Gastroesophageal sphincter (tissue), 3 donors: ENCODE results near the gene SYPL1.

Experiments used
- POLR2A ChIP-seq, 2 donors: fragments of 450-650 bp; IDR thresholded peaks; one replicate each; pipeline ENCODE4 v1.6.1; 2017; ENCODE audit warnings: antibody characterized with exemption in 2 of 2, mild to moderate bottlenecking in 2 of 2, moderate library complexity in 1 of 2
- TF ChIP-seq, protein P1 (sequence below), 4 experiments: fragments of 200-600 bp in 2 of 4; fragments of 450-650 bp in 2 of 4; sonication (generic) in 1 of 4; IDR thresholded peaks; one replicate each; pipeline ENCODE4 v1.5.1; 2017 to 2019; ENCODE audit warnings: antibody characterized with exemption in 4 of 4, mild to moderate bottlenecking in 2 of 4, moderate library complexity in 2 of 4

DNA sequence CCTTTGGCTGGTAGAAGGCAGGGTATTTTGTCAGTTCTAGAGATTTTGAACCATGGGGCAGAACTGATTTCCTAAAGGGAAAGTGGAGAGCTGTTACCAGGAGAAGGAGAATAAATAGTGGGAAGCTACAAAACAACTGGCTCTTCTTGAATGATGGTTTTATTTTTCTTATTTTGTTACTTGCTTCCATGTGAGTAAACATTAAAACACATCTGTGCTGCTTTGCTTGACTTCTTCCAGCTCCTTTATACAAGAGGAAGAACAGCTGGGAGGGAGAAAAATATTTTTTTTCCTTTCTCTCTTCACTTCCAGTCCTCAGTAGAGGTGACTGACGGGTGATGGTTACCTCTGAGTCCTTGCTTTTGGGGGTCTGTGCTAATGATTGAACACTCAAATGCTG is 30.0 kb upstream of the SYPL1 start:
- TF ChIP-seq POLR2A (IDR thresholded peaks at IDR 0.05), result no peak
- TF ChIP-seq, protein P1, sequence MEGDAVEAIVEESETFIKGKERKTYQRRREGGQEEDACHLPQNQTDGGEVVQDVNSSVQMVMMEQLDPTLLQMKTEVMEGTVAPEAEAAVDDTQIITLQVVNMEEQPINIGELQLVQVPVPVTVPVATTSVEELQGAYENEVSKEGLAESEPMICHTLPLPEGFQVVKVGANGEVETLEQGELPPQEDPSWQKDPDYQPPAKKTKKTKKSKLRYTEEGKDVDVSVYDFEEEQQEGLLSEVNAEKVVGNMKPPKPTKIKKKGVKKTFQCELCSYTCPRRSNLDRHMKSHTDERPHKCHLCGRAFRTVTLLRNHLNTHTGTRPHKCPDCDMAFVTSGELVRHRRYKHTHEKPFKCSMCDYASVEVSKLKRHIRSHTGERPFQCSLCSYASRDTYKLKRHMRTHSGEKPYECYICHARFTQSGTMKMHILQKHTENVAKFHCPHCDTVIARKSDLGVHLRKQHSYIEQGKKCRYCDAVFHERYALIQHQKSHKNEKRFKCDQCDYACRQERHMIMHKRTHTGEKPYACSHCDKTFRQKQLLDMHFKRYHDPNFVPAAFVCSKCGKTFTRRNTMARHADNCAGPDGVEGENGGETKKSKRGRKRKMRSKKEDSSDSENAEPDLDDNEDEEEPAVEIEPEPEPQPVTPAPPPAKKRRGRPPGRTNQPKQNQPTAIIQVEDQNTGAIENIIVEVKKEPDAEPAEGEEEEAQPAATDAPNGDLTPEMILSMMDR (IDR thresholded peaks at IDR 0.05), result no peak
